Measurements from ENCODE around the gene SPSB1. TPM values are rescaled to one million over a fixed set of nuclear protein-coding genes. Genes with fewer than 3 reads are reported as not detected.

SPSB1 gene
- total and polyA plus RNA-seq, 12 donors, result 1.4 to 14.0 (median 9.9) TPM

- peak overlapping the region in 1 of 4 donors; percentile 94 for H3K4me3 ChIP-seq
- H3K9me3 ChIP-seq (replicated peaks in 1 of 3), result no peaks in the 10 kb centered on the region
- intact Hi-C loops (cut with DNase I), result no loop called here
- peak overlapping the region in 1 of 5 donors; percentile 58 for H3K27ac ChIP-seq
- DNase-seq, result no peak
- no peaks in the 10 kb centered on the region for H3K27me3 ChIP-seq
- 40 to 71% (median 69%) methylated on average over 10 of the region's 10 CpGs for WGBS, 4 donors
- TF ChIP-seq CTCF (IDR thresholded peaks at IDR 0.05) (peak in 1 of 6 experiments; percentile 22), POLR2A (IDR thresholded peaks at IDR 0.05) (no peak)
- H3K36me3 ChIP-seq (replicated peaks in 1 of 2), result no peaks in the 10 kb centered on the region
- H3K4me1 ChIP-seq (replicated peaks in 1 of 2), result peaks cover 6 to 30% of the 10 kb centered on the region in 2 donors
Observed at GRCh38 chr1:9294910-9295636, 2.4 kb downstream of the SPSB1 start.

GRCh38 chr1:9295884-9296283 lies 3.2 kb downstream of the SPSB1 start:
- Histone ChIP-seq H3K27ac (no peak overlapping the region), H3K36me3 (replicated peaks in 1 of 2) (no peaks in the 10 kb centered on the region), H3K4me1 (replicated peaks in 1 of 2) (peaks cover 6 to 22% of the 10 kb centered on the region in 2 donors), H3K27me3 (no peaks in the 10 kb centered on the region), H3K4me3 (no peak overlapping the region), H3K9me3 (replicated peaks in 1 of 3) (no peaks in the 10 kb centered on the region)
- TF ChIP-seq POLR2A (IDR thresholded peaks at IDR 0.05) (no peak), CTCF (IDR thresholded peaks at IDR 0.05) (no peak)
- no peak for DNase-seq
- WGBS, 4 donors, result 78 to 91% (median 81%) methylated on average over 9 of the region's 9 CpGs
- intact Hi-C loops (cut with DNase I), result no loop called here

GRCh38 chr1:9296850-9297249 lies 4.2 kb downstream of the SPSB1 start:
- TF ChIP-seq CTCF (IDR thresholded peaks at IDR 0.05), result no peak
- TF ChIP-seq POLR2A (IDR thresholded peaks at IDR 0.05), result no peak
- Histone ChIP-seq H3K9me3 (replicated peaks in 1 of 3) (no peaks in the 10 kb centered on the region), H3K27ac (no peak overlapping the region), H3K4me3 (no peak overlapping the region), H3K4me1 (replicated peaks in 1 of 2) (peaks cover 6 to 17% of the 10 kb centered on the region in 2 donors), H3K36me3 (replicated peaks in 1 of 2) (no peaks in the 10 kb centered on the region), H3K27me3 (no peaks in the 10 kb centered on the region)
- intact Hi-C loops (cut with DNase I), result no loop called here
- no peak for DNase-seq
- WGBS, 4 donors, result 81 to 100% (median 85%) methylated on average over 5 to 6 of the region's 6 CpGs

- WGBS, 4 donors, result 63 to 95% (median 89%) methylated on average over 7 to 9 of the region's 9 CpGs
- H3K36me3 ChIP-seq (replicated peaks in 1 of 2), result no peaks in the 10 kb centered on the region
- no peaks in the 10 kb centered on the region for H3K9me3 ChIP-seq (replicated peaks in 1 of 3)
- DNase-seq, result no peak
- H3K27me3 ChIP-seq, result no peaks in the 10 kb centered on the region
- H3K4me3 ChIP-seq, result no peak overlapping the region
- TF ChIP-seq CTCF (IDR thresholded peaks at IDR 0.05) (no peak), POLR2A (IDR thresholded peaks at IDR 0.05) (no peak)
- H3K4me1 ChIP-seq (replicated peaks in 1 of 2), result peaks cover 6 to 19% of the 10 kb centered on the region in 2 donors
- H3K27ac ChIP-seq, result no peak overlapping the region
- intact Hi-C loops (cut with DNase I), result no loop called here
Observed at GRCh38 chr1:9297831-9298230, 5.1 kb downstream of the SPSB1 start.
